HG03135 (cell line): Measurements from ENCODE around the gene ERBB4.

Experiments used
- ATAC-seq: cut with Tn5 transposase; IDR thresholded peaks from one replicate; pipeline ENCODE4 v1.9.1; 2021; ENCODE audit warnings: mild to moderate bottlenecking, moderate library complexity; ENCODE audit not compliant: unreplicated experiment

ERBB4 gene

GRCh38 chr2:211854832-211855231 is 683.8 kb downstream of the ERBB4 start:
- no peak for ATAC-seq

GRCh38 chr2:211846714-211847113 is 691.9 kb downstream of the ERBB4 start:
- ATAC-seq, result no peak

- ATAC-seq, result no peak
These were observed 692.6 kb downstream of the ERBB4 start for GRCh38 chr2:211846036-211846400.

DNA sequence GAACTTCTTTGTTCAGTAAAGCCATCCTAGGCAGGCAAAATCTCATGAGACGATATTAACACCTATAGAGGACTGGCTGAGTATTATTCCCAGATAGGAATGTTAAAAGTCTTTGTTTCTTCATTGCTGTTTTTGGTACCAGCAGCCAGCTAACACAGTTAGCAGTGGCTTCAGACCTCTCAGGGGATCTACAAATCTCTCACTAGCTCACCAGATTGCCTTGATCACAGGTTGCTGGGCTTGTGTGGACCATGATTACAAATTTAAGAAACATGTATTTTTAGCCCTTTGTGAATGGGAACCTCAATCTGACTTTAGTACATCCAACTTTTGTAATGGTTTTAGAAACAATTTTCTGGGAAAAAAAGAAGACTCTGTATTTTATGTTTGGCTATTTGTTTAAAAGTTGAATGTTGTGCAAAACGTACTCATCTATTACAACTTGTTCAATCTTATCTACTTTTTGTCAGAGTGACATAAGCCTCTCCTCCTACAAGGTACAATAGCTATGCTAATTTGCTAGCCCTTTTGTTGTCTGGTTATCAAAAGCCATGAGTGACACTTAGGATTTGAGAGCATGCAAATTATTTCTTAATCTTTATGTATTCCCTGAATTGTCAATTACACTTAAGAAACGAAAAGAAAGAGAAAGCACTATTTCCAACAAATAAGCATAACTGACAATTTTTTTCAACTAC is 693.1 kb downstream of the ERBB4 start:
- no peak for ATAC-seq

- no peak for ATAC-seq
These were observed 700.9 kb downstream of the ERBB4 start for GRCh38 chr2:211837706-211838105.

- no peak for ATAC-seq
These were observed 701.4 kb downstream of the ERBB4 start for GRCh38 chr2:211837206-211837605.

DNA sequence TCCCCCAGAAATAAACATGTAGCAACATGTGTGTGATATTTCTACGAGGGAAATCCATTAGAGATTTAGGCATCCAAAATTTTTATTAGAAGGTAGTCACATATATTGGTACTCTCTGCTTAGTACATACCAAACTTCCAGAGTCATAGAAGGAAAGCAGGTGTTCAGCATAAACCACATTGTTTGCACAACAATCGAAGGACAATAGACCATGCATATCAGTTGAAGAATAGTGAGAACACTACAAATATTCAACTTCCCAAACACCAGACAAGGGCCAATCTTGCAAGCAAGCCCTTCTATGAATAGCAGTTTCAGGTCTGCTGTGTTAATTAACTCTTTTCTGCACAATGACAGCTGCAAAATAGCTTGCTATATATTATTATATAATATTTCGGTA is 702.2 kb downstream of the ERBB4 start:
- ATAC-seq, result no peak

DNA sequence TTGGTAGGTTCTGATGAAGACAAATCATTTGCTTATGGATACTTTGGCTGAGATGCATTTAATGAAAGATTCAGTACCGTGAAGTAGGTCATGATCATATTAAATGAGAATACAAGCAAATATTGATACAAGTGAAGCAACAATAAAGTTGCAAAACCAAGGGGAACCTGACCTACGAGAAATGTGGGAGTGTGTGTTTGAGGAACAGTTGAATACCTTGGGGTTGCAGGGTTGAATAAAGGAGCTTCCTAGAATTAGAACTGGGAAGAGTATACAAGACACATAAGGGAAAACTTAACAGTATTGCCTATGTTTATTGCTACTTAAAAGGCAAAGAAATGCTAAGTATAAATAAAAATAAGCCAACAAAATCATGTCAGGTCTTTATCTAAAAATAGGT is 702.9 kb downstream of the ERBB4 start:
- no peak for ATAC-seq

GRCh38 chr2:211833582-211834279 is 704.9 kb downstream of the ERBB4 start:
- no peak for ATAC-seq

DNA sequence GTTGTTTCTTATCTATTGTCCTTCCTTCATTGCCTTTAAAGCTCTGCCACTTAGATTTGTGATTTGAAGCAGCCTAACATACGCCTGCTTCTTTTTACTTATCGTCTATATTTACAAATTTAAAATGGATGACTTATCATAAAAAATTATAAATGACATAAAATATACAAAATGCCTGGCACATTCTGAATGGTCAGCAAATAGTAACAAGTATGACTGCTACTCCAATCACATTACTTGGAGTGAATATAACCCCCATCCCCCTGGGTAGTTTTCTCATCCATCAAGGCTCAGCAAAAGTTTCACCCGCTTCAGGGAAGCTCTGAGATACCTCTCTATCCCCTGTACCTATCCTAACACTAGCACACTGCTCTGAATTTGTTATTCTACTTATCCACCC is 708.9 kb downstream of the ERBB4 start:
- no peak for ATAC-seq

- ATAC-seq, result no peak
These were observed 714.6 kb downstream of the ERBB4 start for GRCh38 chr2:211823886-211824479.

- ATAC-seq, result no peak
These were observed 715.8 kb downstream of the ERBB4 start for GRCh38 chr2:211822686-211823335.

GRCh38 chr2:211816754-211817153 is 721.8 kb downstream of the ERBB4 start:
- ATAC-seq, result no peak

GRCh38 chr2:211812587-211812986 is 726.0 kb downstream of the ERBB4 start:
- no peak for ATAC-seq

DNA sequence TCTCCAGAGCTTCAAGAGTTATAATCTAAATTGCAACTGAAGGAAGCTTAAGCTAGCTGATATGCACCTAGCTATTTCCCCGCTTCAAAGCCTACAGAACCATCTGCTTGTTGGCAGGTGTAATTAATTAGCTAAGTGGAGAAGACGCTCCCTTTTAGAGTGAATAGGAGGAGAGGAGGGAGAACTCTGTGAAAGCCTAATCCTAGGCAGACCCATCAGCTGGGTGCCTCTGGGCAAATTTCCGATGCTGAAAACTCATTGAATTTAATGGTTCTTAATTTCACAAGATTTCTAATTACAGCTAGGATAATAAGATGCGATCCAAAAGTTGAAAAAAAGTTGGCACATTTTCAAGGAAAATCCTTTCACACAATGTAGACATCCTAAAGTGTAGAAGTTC is 735.9 kb downstream of the ERBB4 start:
- ATAC-seq, result no peak

- ATAC-seq, result no peak
These were observed 738.6 kb downstream of the ERBB4 start for GRCh38 chr2:211800001-211800400.

DNA sequence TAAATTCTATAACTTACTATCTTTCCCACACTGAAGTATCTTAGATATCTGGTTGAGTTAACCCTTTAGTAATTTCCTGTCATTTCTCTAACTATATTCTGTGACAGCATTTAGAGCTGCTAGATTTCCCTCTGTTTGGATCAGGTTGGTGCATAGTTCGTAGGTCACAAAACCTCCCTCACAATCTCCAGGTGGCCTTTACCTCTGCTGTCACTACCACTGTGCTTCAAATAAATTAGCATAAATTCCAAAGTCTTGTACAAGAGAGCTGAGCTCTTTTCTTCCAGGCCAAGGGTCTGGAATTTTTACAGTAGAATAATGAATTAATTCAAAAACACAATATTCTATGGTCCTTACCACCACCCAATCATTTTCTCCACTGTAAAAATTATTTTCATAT is 739.7 kb downstream of the ERBB4 start:
- ATAC-seq, result no peak

DNA sequence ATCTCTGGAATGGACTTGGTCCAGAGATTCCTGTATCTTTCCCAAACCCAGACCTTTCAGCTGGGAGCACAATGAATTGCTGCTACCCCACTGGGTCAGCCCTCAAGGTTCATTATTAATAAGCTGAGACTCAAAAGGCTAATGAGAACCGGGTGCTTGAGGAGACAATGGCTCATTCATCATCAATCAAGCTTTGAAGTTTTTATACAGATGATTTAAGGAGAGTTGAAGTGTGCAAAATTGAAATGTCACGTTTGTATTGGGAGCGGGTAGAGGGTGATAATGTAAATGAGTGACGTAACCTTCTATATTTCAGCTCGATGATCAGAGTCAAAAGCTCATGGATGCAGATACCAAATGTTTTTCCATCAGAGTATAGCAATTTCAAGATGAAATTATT is 744.9 kb downstream of the ERBB4 start:
- ATAC-seq, result no peak

DNA sequence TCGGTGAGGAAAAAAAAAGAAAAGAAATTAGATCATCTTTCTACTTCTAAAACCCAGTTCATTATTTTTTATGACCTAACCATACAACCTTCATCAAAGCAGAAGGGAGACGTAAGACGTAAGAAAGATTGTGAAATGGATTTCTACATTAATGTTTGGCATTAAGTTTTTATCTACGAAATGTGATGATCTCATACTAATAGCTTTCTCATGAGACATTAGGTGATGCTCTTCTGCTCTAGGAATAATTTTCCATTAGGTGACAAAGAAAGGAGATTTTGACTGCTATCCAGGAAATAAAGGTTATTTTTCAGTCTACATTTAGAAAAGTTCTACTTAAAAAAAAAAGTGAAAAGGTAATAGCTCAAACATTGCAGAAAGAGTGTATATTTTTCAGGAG is 748.6 kb downstream of the ERBB4 start:
- ATAC-seq, result no peak

- ATAC-seq, result no peak
These were observed 771.9 kb downstream of the ERBB4 start for GRCh38 chr2:211766689-211767088.

GRCh38 chr2:211762479-211762878 is 776.1 kb downstream of the ERBB4 start:
- ATAC-seq, result no peak

GRCh38 chr2:211760103-211760502 is 778.5 kb downstream of the ERBB4 start:
- ATAC-seq, result no peak
